Right ventricle myocardium superior (tissue), 1 donor: ENCODE data around the gene APOL6. TPM values are rescaled to one million over a fixed set of nuclear protein-coding genes. Genes with fewer than 3 reads are reported as not detected.
A peak's percentile ranks its signal among the peaks of the same experiment; 100 is the strongest.

ENCODE experiments used
- ATAC-seq: fragments of 200-7000 bp; cut with Tn5 transposase; one replicate; pipeline ENCODE4 v1.9.1; 2020; ENCODE audit warnings: mild to moderate bottlenecking; ENCODE audit not compliant: poor library complexity
- DNase-seq: peaks from one replicate; pipeline ENCODE4 v3.0.0-alpha.2; 2020
- intact Hi-C: fragments of 100-400 bp; cut with DNase I; formaldehyde crosslinking; loops from one replicate; pipeline ENCODE4 v1.11.2; 2022
- total RNA-seq: library from RNA; stranded (reverse); fragmentation: NEBNext Ultra II Directional; extraction: Animal tissue kit (Norgen Biotek cat#: 25700); gene quantifications from one replicate; pipeline ENCODE4 v1.2.1, GENCODE V29; 2021
- donor health status: DM: no; HTN: yes; CAD: no; lungs with severe emphysema.

APOL6 gene
- total RNA-seq, 1 donor from 2014 or later = 4.7 TPM

GRCh38 chr22:35630891-35631290 lies 17.4 kb upstream of the APOL6 start:
- ATAC-seq = no peak
- no peak for DNase-seq
- intact Hi-C loops = loop anchor here (10.0 kb wide), 1 partner anchor 484 kb away; no protein-coding TSS in a partner anchor

GRCh38 chr22:35631597-35631996 lies 16.6 kb upstream of the APOL6 start:
- intact Hi-C loops = loop anchor here (10.0 kb wide), 1 partner anchor 483 kb away; no protein-coding TSS in a partner anchor
- ATAC-seq (no peak), DNase-seq (no peak)

DNA sequence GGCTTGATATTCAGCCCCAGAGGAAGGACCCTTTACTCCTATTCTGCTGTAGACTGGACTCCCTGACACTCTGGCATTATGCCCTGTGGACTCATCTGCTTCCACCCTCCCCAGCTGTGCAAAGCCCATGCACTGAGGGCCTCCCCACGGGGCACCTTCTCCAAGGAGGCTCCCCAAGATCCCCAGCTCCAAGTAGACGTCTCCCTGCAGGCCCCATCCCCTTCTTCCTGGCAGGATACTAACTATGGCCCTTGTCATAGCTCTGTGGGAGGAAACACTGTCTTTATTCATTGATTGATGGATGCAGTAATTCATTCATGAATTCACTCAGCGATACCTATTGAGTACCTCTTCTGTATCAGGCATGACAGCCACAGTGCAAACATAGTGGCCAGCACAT lies 15.3 kb upstream of the APOL6 start:
- ATAC-seq = no peak
- intact Hi-C loops = loop anchor here (10.0 kb wide), 1 partner anchor 482 kb away; no protein-coding TSS in a partner anchor
- DNase-seq = no peak

GRCh38 chr22:35633520-35633919 lies 14.7 kb upstream of the APOL6 start:
- ATAC-seq = no peak
- intact Hi-C loops = loop anchor here (10.0 kb wide), 1 partner anchor 481 kb away; no protein-coding TSS in a partner anchor
- no peak for DNase-seq

DNA sequence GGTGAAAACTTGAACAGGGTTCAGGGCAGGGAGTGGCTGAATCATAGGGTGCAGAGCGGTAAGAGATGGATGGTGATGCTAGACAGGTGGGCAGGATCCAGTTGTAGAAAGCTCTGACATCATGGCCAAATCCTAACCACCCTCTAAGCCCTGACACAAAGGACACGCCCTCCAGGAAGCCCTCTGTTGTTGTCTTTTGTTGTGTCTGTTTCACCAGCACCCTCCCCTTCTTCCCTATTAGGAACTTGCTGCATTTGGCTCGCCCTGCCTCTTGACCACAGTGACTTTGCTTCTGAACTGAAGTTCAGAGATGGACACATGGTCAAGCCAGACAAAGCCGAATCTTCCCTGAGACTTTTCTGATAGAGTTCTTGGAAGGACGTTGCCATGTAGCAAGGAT lies 14.2 kb upstream of the APOL6 start:
- intact Hi-C loops = loop anchor here (10.0 kb wide), 1 partner anchor 481 kb away; no protein-coding TSS in a partner anchor
- ATAC-seq (no peak), DNase-seq (no peak)

DNA sequence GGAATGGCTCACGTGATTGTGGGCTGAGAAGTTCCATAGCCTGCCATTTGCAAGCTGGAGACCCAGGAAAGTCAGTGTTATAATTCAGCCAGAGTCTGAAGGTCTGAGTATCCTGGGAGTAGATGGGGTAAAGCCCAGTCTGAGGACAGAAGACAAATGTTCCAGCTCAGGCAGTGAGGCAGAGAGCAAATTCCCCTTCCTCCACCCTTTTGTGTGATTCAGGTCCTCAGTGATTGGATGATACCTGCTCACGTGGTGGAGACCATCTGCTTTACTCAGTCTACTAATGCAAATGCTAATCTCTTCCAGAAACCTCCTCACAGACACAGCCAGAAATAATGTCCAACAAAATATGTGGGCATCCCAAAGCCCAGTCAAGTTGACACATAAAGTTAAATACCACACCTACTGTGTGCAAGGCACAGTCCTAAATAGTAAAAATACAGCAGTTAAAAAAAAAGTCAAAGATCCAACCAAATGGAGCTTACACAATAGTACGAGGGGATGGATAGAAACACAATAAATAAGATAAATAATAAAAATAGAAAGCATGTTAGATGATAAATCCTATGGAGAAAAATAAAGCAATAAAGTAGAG lies 13.2 kb upstream of the APOL6 start:
- intact Hi-C loops = loop anchor here (10.0 kb wide), 1 partner anchor 480 kb away; no protein-coding TSS in a partner anchor

GRCh38 chr22:35637254-35637653 lies 11.0 kb upstream of the APOL6 start:
- no peak for ATAC-seq
- intact Hi-C loops = loop anchor here (10.0 kb wide), 1 partner anchor 478 kb away; no protein-coding TSS in a partner anchor
- no peak for DNase-seq

More for the DNA sequence above, 13.2 kb upstream of the APOL6 start:
- DNase-seq (no peak), ATAC-seq (no peak)

DNA sequence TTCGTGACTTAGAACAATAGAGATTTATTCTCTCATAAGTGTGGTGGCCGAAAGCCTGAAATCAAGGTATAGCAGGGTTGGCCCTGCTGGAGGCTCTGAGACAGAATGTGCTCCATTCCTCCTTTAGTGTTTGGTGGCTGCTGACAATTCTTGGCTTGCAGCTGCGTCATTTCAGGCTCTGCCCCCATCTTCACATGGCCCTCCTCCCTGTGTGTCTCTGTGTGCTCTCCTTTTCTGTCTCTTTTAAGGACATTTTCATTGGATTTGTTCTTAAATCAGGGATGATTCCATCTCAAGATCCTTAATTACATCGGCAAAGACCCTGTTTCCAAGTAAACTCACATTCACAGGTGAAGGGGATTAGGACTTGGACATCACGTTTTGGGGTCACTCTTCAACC lies 10.2 kb upstream of the APOL6 start:
- peak; percentile 48 for ATAC-seq
- intact Hi-C loops = loop anchor here (10.0 kb wide), 1 partner anchor 477 kb away; no protein-coding TSS in a partner anchor
- no peak for DNase-seq

DNA sequence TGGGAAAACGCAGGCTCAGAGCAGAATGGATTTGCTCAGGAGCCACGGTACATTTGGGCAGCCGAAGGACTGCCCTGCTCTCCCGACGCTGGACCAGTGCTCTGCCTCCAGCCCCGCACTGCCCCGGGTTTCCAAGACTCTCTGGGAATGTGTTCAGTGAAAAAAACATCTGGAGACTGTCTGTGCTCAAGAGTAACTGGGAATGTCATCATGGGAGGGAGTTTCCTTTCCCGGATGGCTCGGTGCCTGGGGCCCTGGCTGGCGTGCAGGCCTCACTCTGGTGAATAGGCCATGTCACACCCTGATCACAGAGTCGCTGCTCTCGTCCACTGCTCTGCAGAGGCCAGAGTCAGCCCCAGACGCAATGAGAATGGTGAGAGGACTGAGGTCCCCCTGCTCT lies 9.8 kb upstream of the APOL6 start:
- DNase-seq = peak; percentile 92
- peak; percentile 97 for ATAC-seq
- intact Hi-C loops = loop anchor here (10.0 kb wide), 1 partner anchor 476 kb away; no protein-coding TSS in a partner anchor

GRCh38 chr22:35641494-35642120 lies 6.6 kb upstream of the APOL6 start:
- intact Hi-C loops = loop anchor here (10.0 kb wide), 1 partner anchor 103 kb away; no protein-coding TSS in a partner anchor
- ATAC-seq (no peak), DNase-seq (no peak)

DNA sequence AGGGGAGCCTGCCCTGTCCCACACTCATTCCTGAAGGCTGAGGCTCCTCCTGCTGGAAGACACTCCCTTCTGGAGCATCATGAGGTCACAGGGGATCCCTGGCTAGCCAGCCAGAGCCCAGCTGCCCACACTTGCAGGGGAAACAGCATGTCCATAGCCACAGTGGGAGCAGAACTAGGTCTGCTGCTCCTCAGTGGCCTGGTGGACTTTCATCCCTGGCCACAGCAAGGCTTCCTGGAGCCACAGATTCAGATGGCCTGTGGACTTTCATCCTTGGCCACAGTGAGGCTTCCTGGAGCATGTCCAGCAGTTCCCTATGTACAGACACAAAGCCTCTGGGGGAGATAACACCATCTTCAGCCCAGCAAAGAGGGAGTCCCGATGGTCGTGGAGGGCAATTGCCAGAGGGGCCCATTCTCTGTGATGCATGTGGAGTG lies 5.9 kb upstream of the APOL6 start:
- no peak for ATAC-seq
- no peak for DNase-seq
- intact Hi-C loops = loop anchor here (10.0 kb wide), 1 partner anchor 102 kb away; no protein-coding TSS in a partner anchor

GRCh38 chr22:35643991-35644390 lies 4.3 kb upstream of the APOL6 start:
- ATAC-seq (no peak), DNase-seq (no peak)
- intact Hi-C loops = loop anchor here (10.0 kb wide), 1 partner anchor 101 kb away; no protein-coding TSS in a partner anchor

DNA sequence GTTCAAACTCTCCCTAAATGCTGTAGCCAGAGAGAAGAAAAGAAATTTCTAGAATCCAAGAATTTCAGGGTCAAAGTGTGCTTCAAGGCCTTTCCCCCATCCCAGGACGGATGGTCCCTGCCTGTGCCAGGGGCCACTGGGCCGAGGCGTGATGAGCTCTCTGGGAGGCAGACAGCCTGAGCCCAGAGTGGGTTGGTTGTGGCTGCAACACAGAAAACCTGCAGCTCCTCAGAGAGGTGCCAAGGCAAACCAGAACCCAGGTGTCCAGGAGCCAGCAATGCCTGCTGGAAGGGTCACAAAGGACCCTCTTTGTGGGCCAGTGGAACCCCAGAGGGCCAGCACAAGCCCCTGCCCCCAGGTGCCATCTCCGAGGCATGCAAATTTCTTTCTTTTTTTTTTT lies 2.6 kb upstream of the APOL6 start:
- DNase-seq (no peak), ATAC-seq (no peak)
- intact Hi-C loops = loop anchor here (10.0 kb wide), 1 partner anchor 99 kb away; no protein-coding TSS in a partner anchor

GRCh38 chr22:35649026-35649553 lies 844 bp downstream of the APOL6 start:
- DNase-seq (no peak), ATAC-seq (no peak)
- intact Hi-C loops = loop anchor here (10.0 kb wide), 1 partner anchor 96 kb away; no protein-coding TSS in a partner anchor

DNA sequence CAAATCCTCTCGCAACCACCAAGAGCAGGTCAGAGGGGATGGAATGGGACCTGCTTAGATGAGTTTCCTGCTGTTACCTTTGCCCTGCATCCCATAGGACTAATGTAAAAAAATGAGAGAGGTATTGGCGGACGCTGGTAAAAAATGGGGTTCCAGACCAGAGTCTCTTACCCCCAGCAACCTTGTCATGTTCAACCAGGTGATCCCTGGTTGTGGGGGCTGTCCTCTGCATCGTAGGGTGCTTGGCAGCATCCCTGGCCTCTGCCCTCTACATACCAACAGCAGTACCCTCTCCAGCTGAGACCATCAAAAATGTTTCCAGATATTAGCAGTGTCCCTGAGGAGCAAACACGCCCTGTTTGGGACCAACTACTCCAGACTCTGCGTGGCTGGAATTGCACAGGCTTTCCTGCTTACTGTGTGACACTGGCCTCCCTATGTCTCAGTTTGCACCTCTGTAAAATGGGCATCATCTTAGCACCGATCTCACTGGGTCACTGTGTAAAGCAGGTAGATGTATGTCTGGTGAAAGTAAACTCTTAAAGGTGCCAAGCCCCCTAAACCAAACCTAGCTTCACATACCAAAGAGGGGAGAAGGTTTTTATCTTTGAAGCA lies 1.5 kb downstream of the APOL6 start:
- DNase-seq (no peak), ATAC-seq (no peak)
- intact Hi-C loops = loop anchor here (10.0 kb wide), 1 partner anchor 95 kb away; no protein-coding TSS in a partner anchor

- intact Hi-C loops = no loop called here
- ATAC-seq = no peak
Observed at GRCh38 chr22:35651085-35651484, 2.8 kb downstream of the APOL6 start.

GRCh38 chr22:35653824-35654223 lies 5.6 kb downstream of the APOL6 start:
- ATAC-seq (no peak), DNase-seq (no peak)
- intact Hi-C loops = no loop called here

More at GRCh38 chr22:35651085-35651484, 2.8 kb downstream of the APOL6 start:
- DNase-seq = no peak

GRCh38 chr22:35656284-35656752 lies 8.1 kb downstream of the APOL6 start:
- ATAC-seq (no peak), DNase-seq (no peak)
- intact Hi-C loops = no loop called here
